ENCODE results near the gene CBLN4. TPM values are rescaled to one million over a fixed set of nuclear protein-coding genes. Genes with fewer than 3 reads are reported as not detected.

The CBLN4 gene
- total RNA-seq, 1 experiment from 2014 or later = not detected

DNA sequence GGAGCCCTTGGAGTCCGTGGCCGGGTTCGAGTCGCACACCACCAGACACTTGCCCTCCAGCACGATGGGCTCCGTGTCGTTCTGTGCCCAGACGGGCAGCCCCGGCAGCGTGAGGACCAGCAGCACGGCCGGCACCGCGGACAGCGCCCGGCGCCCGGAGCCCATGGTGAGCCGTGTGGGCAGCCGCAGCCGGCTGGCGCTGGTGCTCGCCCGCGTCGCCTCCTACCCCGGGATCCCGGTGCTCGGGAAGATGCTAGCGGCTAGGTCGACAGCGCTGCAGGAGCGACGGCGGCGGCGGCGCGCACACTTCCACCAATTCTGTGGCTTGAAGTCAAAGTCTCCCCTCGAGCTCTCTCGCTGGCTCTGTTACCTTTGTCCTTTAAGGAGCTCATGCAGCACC is 1.3 kb downstream of the CBLN4 start:
- H3K23me2 ChIP-seq (ENCODE audit: insufficient read length, low read depth, low read length, poor library complexity, severe bottlenecking) = no peaks in the 10 kb centered on the region
- no peak overlapping the region for H2AK5ac ChIP-seq (ENCODE audit: insufficient read length, low read length)
- H3K23ac ChIP-seq (ENCODE audit: insufficient read length, low read depth, low read length) = no peak overlapping the region
- H3K9me3 ChIP-seq (ENCODE audit: control insufficient read depth, low read depth, low read length) = peaks cover 25% of the 10 kb centered on the region
- H4K8ac ChIP-seq (replicated peaks; ENCODE audit: insufficient read length, low read depth, low read length) = no peak overlapping the region
- Mint-ChIP-seq H3K4me3 (peak overlapping the region in 1 of 2 experiments; percentile 63; a peak in 2 of 5 replicates), H3K4me1 (no peaks in the 10 kb centered on the region), H3K36me3 (ENCODE audit: insufficient read depth in 1 of 3, low read depth in 3 of 3) (peaks cover 10 to 20% (median 14%) of the 10 kb centered on the region in 3 experiments), H3K9me3 (peaks cover 76 to 84% of the 10 kb centered on the region in 2 experiments), H3K27ac (no peak overlapping the region), H3K27me3 (ENCODE audit: low read depth) (no peaks in the 10 kb centered on the region)
- no peak overlapping the region for H4K91ac ChIP-seq (ENCODE audit: insufficient read length, low read depth, low read length)
- H2BK120ac ChIP-seq (ENCODE audit: low read depth, low read length, poor library complexity, severe bottlenecking) = no peak overlapping the region
- H3T11ph ChIP-seq (ENCODE audit: low read length) = no peak overlapping the region
- no peak overlapping the region for H2BK15ac ChIP-seq (ENCODE audit: low read depth, low read length)
- H3K4me1 ChIP-seq (ENCODE audit: insufficient read depth, low read length) = no peaks in the 10 kb centered on the region; the same call in 1 of the 2 replicates
- H3K4ac ChIP-seq (ENCODE audit: low read depth, low read length) = no peak overlapping the region
- no peak overlapping the region for H3K56ac ChIP-seq (ENCODE audit: insufficient read length, low read depth, low read length)
- H3K27me3 ChIP-seq (ENCODE audit: insufficient read depth, low read length) = peaks cover 30% of the 10 kb centered on the region; the same call in 1 of the 2 replicates
- no peak overlapping the region for H2BK5ac ChIP-seq (ENCODE audit: insufficient read length, low read length)
- no peak overlapping the region for H2BK12ac ChIP-seq (ENCODE audit: insufficient read length, low read depth, low read length)
- no peaks in the 10 kb centered on the region for H3K79me1 ChIP-seq (ENCODE audit: insufficient read depth, low read depth, low read length, poor library complexity, severe bottlenecking)
- no peaks in the 10 kb centered on the region for H4K20me1 ChIP-seq (ENCODE audit: control insufficient read depth, insufficient read depth, insufficient read length)
- no peak overlapping the region for H3K14ac ChIP-seq (ENCODE audit: insufficient read depth, low read length)
- no CpG with 5 or more reads among the region's 41 CpGs for WGBS (ENCODE audit: extremely low coverage, insufficient read length, low lambda C conversion rate)
- no peak overlapping the region for H2BK20ac ChIP-seq (ENCODE audit: low read depth, low read length, poor library complexity, severe bottlenecking)
- peak overlapping the region; percentile 55 for H3K4me2 ChIP-seq (ENCODE audit: insufficient read depth, insufficient read length, low read length)
- H3K9ac ChIP-seq (ENCODE audit: extremely low read depth, insufficient read length, low read length) = no peak overlapping the region
- TF ChIP-seq, protein P1, sequence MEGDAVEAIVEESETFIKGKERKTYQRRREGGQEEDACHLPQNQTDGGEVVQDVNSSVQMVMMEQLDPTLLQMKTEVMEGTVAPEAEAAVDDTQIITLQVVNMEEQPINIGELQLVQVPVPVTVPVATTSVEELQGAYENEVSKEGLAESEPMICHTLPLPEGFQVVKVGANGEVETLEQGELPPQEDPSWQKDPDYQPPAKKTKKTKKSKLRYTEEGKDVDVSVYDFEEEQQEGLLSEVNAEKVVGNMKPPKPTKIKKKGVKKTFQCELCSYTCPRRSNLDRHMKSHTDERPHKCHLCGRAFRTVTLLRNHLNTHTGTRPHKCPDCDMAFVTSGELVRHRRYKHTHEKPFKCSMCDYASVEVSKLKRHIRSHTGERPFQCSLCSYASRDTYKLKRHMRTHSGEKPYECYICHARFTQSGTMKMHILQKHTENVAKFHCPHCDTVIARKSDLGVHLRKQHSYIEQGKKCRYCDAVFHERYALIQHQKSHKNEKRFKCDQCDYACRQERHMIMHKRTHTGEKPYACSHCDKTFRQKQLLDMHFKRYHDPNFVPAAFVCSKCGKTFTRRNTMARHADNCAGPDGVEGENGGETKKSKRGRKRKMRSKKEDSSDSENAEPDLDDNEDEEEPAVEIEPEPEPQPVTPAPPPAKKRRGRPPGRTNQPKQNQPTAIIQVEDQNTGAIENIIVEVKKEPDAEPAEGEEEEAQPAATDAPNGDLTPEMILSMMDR (conservative IDR thresholded peaks at IDR 0.05) = no peak
- H4K5ac ChIP-seq (ENCODE audit: insufficient read length, low read depth, low read length) = no peak overlapping the region
- H3K18ac ChIP-seq (ENCODE audit: insufficient read length, low read depth, low read length) = no peak overlapping the region
- no peaks in the 10 kb centered on the region for H3K79me2 ChIP-seq (ENCODE audit: insufficient read depth, low read length)
- peak; percentile 63 for DNase-seq
- H3K27ac ChIP-seq (ENCODE audit: insufficient read length, low read depth, low read length) = no peak overlapping the region
- no peak overlapping the region for H2AFZ ChIP-seq (ENCODE audit: low read length)

All from H9 (cell line).